ENCODE measurements around the gene NIPAL3.

- no peak for TF ChIP-seq CTCF (IDR thresholded peaks at IDR 0.05)
- no peak for TF ChIP-seq POLR2A (IDR thresholded peaks at IDR 0.05)
Measured at GRCh38 chr1:24424207-24424606, 8.6 kb downstream of the NIPAL3 start.

Data from testis (tissue), 2 donors.